Subcutaneous abdominal adipose tissue (tissue), 5 donors: ENCODE data around the gene NPLOC4.

Experiments
- H3K27ac ChIP-seq: one replicate; pipeline ENCODE4 v1.7.0; 2013; ENCODE audit warnings: low read depth, mild to moderate bottlenecking, inconsistent platforms, low read length, moderate library complexity
- H3K27me3 ChIP-seq, 5 donors: one replicate each; pipeline ENCODE4 v1.7.0; 2013; ENCODE audit warnings: low read length in 5 of 5, inconsistent platforms in 1 of 5; ENCODE audit not compliant: control insufficient read depth in 5 of 5, insufficient read depth in 4 of 5
- H3K36me3 ChIP-seq, 5 donors: one replicate each; pipeline ENCODE4 v1.7.0; 2013; ENCODE audit warnings: low read length in 5 of 5; ENCODE audit not compliant: control insufficient read depth in 5 of 5, insufficient read depth in 5 of 5
- H3K4me1 ChIP-seq, 5 donors: one replicate each; pipeline ENCODE4 v1.7.0; 2013; ENCODE audit warnings: low read length in 5 of 5, mild to moderate bottlenecking in 3 of 5, moderate library complexity in 1 of 5; ENCODE audit not compliant: control insufficient read depth in 5 of 5, insufficient read depth in 5 of 5
- H3K4me3 ChIP-seq, 5 donors: one replicate each; pipeline ENCODE4 v1.7.0; 2013; ENCODE audit warnings: low read length in 5 of 5, low read depth in 1 of 5
- H3K9ac ChIP-seq, 5 donors: one replicate each; pipeline ENCODE4 v1.7.0; 2013; ENCODE audit warnings: low read length in 5 of 5, mild to moderate bottlenecking in 4 of 5, moderate library complexity in 3 of 5
- H3K9me3 ChIP-seq, 5 donors: one replicate each; pipeline ENCODE4 v1.7.0; 2013; ENCODE audit warnings: low read length in 5 of 5; ENCODE audit not compliant: control insufficient read depth in 5 of 5
- donor health status: healthy.
- donor health status: healthy.
- donor health status: healthy.
- donor health status: healthy.
- donor health status: healthy.

Gene NPLOC4

GRCh38 chr17:81524039-81524864, 112.7 kb downstream of the NPLOC4 start:
- no peaks in the 10 kb centered on the region for H3K36me3 ChIP-seq
- no peak overlapping the region for H3K9ac ChIP-seq
- H3K27ac ChIP-seq: no peak overlapping the region
- peaks cover 30 to 75% (median 63%) of the 10 kb centered on the region in 5 donors for H3K27me3 ChIP-seq
- H3K4me1 ChIP-seq: peaks cover 0 to 22% (median 11%) of the 10 kb centered on the region in 5 donors
- H3K9me3 ChIP-seq: no peaks in the 10 kb centered on the region
- H3K4me3 ChIP-seq: no peak overlapping the region

- no peaks in the 10 kb centered on the region for H3K36me3 ChIP-seq
- H3K27me3 ChIP-seq: peaks cover 37 to 75% (median 60%) of the 10 kb centered on the region in 5 donors
- H3K9me3 ChIP-seq: no peaks in the 10 kb centered on the region
- no peak overlapping the region for H3K27ac ChIP-seq
- no peak overlapping the region for H3K9ac ChIP-seq
- H3K4me1 ChIP-seq: peaks cover 1 to 30% (median 18%) of the 10 kb centered on the region in 5 donors
- H3K4me3 ChIP-seq: no peak overlapping the region
Measured at GRCh38 chr17:81523402-81524038, 113.4 kb downstream of the NPLOC4 start.

- H3K9ac ChIP-seq: no peak overlapping the region
- no peaks in the 10 kb centered on the region for H3K36me3 ChIP-seq
- peaks cover 2 to 34% (median 23%) of the 10 kb centered on the region in 5 donors for H3K4me1 ChIP-seq
- peaks cover 37 to 79% (median 60%) of the 10 kb centered on the region in 5 donors for H3K27me3 ChIP-seq
- H3K4me3 ChIP-seq: no peak overlapping the region
- H3K27ac ChIP-seq: no peak overlapping the region
- H3K9me3 ChIP-seq: no peaks in the 10 kb centered on the region
Measured at GRCh38 chr17:81522491-81523401, 114.2 kb downstream of the NPLOC4 start.

- H3K36me3 ChIP-seq: no peaks in the 10 kb centered on the region
- H3K9ac ChIP-seq: no peak overlapping the region
- no peaks in the 10 kb centered on the region for H3K9me3 ChIP-seq
- H3K4me1 ChIP-seq: peaks cover 2 to 48% (median 42%) of the 10 kb centered on the region in 5 donors
- peaks cover 30 to 59% (median 39%) of the 10 kb centered on the region in 5 donors for H3K27me3 ChIP-seq
- no peak overlapping the region for H3K4me3 ChIP-seq
- H3K27ac ChIP-seq: no peak overlapping the region
Measured at GRCh38 chr17:81520021-81520901, 116.7 kb downstream of the NPLOC4 start.

- Histone ChIP-seq H3K27ac (no peak overlapping the region), H3K4me1 (peaks cover 2 to 51% (median 44%) of the 10 kb centered on the region in 5 donors), H3K36me3 (no peaks in the 10 kb centered on the region), H3K9me3 (no peaks in the 10 kb centered on the region), H3K9ac (peak overlapping the region in 2 of 5 donors; percentile 30 to 52), H3K27me3 (peaks cover 26 to 53% (median 33%) of the 10 kb centered on the region in 5 donors), H3K4me3 (peak overlapping the region in 4 of 5 donors; percentile 0 to 63 (median 27))
Measured at GRCh38 chr17:81519284-81520020, 117.5 kb downstream of the NPLOC4 start.

- Histone ChIP-seq H3K36me3 (no peaks in the 10 kb centered on the region), H3K9ac (no peak overlapping the region), H3K27me3 (peaks cover 20 to 47% (median 27%) of the 10 kb centered on the region in 5 donors), H3K4me1 (peaks cover 2 to 54% (median 49%) of the 10 kb centered on the region in 5 donors), H3K4me3 (peak overlapping the region in 4 of 5 donors; percentile 0 to 63 (median 48)), H3K9me3 (no peaks in the 10 kb centered on the region), H3K27ac (no peak overlapping the region)
Measured at GRCh38 chr17:81518785-81519283, 118.1 kb downstream of the NPLOC4 start.

- peaks cover 2 to 58% (median 54%) of the 10 kb centered on the region in 5 donors for H3K4me1 ChIP-seq
- H3K27me3 ChIP-seq: peaks cover 14 to 41% (median 21%) of the 10 kb centered on the region in 5 donors
- H3K9ac ChIP-seq: no peak overlapping the region
- no peak overlapping the region for H3K27ac ChIP-seq
- peak overlapping the region in 4 of 5 donors; percentile 0 to 63 (median 48) for H3K4me3 ChIP-seq
- no peaks in the 10 kb centered on the region for H3K36me3 ChIP-seq
- no peaks in the 10 kb centered on the region for H3K9me3 ChIP-seq
Measured at GRCh38 chr17:81518113-81518784, 118.7 kb downstream of the NPLOC4 start.

- H3K4me3 ChIP-seq: peak overlapping the region in 1 of 5 donors; percentile 63
- no peak overlapping the region for H3K27ac ChIP-seq
- H3K9me3 ChIP-seq: no peaks in the 10 kb centered on the region
- peaks cover 7 to 34% (median 19%) of the 10 kb centered on the region in 5 donors for H3K27me3 ChIP-seq
- no peak overlapping the region for H3K9ac ChIP-seq
- peaks cover 2 to 61% (median 54%) of the 10 kb centered on the region in 5 donors for H3K4me1 ChIP-seq
- H3K36me3 ChIP-seq: no peaks in the 10 kb centered on the region
Measured at GRCh38 chr17:81517339-81518112, 119.4 kb downstream of the NPLOC4 start.
